AG04450 (cell line): Measurements from ENCODE around the gene RASSF10. TPM values are rescaled to one million over a fixed set of nuclear protein-coding genes. Genes with fewer than 3 reads are reported as not detected.

Experiments
- CTCF ChIA-PET: fragments of 300-600, 350-600 bp; formaldehyde crosslinking; extraction: SDS; loops from one replicate; lab custom pipeline; 2022; ENCODE audit warnings: antibody characterized with exemption, inconsistent platforms; lab: Charles Lee
- POLR2A ChIA-PET: fragments of 350-600 bp; formaldehyde crosslinking; extraction: SDS; loops from one replicate; lab custom pipeline; 2021; ENCODE audit warnings: antibody characterized with exemption, inconsistent platforms; lab: Yijun Ruan, JAX
- DNase-seq: peaks from one replicate; pipeline ENCODE4 v3.0.0-alpha.2; 2011; ENCODE audit warnings: low read depth, low spot score
- H3K27ac ChIP-seq: one replicate; pipeline ENCODE4 v1.5.1; 2012; ENCODE audit warnings: low read depth, low read length, control low read depth
- H3K27me3 ChIP-seq: one replicate; pipeline ENCODE4 v1.6.0; 2012; ENCODE audit warnings: low read length; ENCODE audit not compliant: control insufficient read depth, insufficient read depth
- H3K4me3 ChIP-seq: 2 replicates; pipeline ENCODE4 v1.5.1; 2011; ENCODE audit warnings: mild to moderate bottlenecking, low read depth, low read length, control low read depth
- H3K9me3 ChIP-seq: 2 replicates; pipeline ENCODE4 v1.5.1; 2012; ENCODE audit warnings: low read length; ENCODE audit not compliant: control insufficient read depth, insufficient read depth
- polyA plus RNA-seq: library from polyadenylated mRNA; depleted of rRNA; stranded (reverse); fragments of >200 nt; gene quantifications from 2 replicates; pipeline ENCODE4 v1.2.3, GENCODE V29; 2011
- TF ChIP-seq, protein P1 (sequence below): IDR thresholded peaks from 2 replicates; pipeline ENCODE4 v1.5.1; 2011; ENCODE audit warnings: low read depth, low read length, control low read depth, inconsistent platforms

The RASSF10 gene
- polyA plus RNA-seq, 1 experiment = not detected

DNA sequence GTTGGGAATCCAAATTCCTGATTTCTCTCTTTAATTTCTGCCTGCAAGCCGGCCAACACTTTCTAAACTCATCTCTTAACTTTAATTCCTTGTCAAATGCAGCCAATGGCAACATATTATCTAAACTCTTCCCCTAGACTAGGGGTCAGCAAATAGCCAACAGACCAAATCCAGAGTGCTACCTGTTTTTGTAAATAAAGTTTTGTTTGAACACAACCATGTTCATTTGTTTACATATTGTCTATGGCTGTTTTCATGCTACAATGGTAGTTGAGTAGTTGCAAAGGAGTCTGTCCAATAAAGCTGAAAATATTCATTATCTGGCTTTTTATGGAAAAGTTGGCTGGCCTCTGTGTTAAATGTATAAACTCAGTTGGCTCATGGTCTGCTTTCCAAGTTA lies 37.2 kb upstream of the RASSF10 start:
- DNase-seq = no peak
- H3K27me3 ChIP-seq = peaks cover 16% of the 10 kb centered on the region
- ChIA-PET CTCF (interaction anchor here (9.3 kb wide), 1 partner anchor 8 kb away, joined by 89 read pairs; no protein-coding TSS in a partner anchor), POLR2A (no interaction called here)
- H3K9me3 ChIP-seq = no peaks in the 10 kb centered on the region
- no peak overlapping the region for H3K4me3 ChIP-seq
- no peak overlapping the region for H3K27ac ChIP-seq
- TF ChIP-seq, protein P1, sequence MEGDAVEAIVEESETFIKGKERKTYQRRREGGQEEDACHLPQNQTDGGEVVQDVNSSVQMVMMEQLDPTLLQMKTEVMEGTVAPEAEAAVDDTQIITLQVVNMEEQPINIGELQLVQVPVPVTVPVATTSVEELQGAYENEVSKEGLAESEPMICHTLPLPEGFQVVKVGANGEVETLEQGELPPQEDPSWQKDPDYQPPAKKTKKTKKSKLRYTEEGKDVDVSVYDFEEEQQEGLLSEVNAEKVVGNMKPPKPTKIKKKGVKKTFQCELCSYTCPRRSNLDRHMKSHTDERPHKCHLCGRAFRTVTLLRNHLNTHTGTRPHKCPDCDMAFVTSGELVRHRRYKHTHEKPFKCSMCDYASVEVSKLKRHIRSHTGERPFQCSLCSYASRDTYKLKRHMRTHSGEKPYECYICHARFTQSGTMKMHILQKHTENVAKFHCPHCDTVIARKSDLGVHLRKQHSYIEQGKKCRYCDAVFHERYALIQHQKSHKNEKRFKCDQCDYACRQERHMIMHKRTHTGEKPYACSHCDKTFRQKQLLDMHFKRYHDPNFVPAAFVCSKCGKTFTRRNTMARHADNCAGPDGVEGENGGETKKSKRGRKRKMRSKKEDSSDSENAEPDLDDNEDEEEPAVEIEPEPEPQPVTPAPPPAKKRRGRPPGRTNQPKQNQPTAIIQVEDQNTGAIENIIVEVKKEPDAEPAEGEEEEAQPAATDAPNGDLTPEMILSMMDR = no peak

DNA sequence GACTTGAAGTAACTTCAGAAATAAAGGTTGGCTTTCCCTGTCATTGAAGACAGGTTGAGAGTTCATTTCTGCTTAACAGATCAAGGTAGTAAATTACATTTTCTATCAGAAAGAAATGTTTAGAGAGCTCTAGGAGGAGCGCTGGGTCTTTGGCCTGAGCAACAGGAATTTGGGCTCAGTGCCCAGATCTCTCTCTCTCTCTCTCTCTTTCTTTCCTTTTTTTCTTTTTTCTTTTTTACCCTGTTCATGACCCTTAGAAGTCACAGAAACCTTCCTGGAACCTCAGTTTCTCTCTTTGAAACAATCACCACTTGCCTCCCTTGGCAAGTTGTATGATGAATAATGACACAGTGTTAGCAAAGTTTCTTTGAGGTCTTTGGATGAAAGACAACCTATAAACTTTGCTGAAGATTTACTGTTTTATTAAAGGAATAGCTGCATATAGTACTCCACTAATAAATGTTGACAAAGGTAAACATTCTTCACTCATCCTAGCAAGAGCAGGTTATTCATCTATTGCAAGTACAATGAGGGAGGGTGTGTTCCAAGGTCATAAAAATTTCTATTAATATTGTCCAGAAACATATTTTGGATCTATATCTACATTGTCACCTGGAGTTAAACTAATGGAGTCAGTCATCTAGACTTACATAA lies 35.5 kb upstream of the RASSF10 start:
- TF ChIP-seq, protein P1 = no peak
- Histone ChIP-seq H3K27me3 (peaks cover 28% of the 10 kb centered on the region), H3K4me3 (no peak overlapping the region), H3K9me3 (no peaks in the 10 kb centered on the region), H3K27ac (no peak overlapping the region)
- ChIA-PET POLR2A (no interaction called here), CTCF (interaction anchor here (0.6 to 9.3 kb wide), 2 partner anchors 10 to 691 kb away, joined by 4 to 89 read pairs; no protein-coding TSS in a partner anchor)
- no peak for DNase-seq

DNA sequence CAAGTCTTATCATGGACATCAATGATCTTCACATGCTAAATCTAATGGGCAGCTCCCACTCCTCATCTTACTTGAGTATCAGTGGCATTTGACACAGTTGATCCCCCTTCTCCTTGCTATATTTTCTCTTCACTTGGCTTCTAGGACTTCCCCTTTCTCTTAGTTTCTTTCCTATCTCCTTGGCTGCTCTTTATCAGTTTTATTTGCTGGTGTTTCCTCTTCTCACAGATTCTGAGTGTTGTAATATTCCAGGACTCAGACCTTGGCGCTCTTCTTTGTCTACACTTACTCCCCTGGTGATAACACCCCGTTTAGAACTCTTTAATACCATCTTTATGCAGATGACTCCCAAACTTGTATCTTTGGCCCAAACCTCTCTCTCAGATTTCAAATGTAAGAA lies 33.9 kb upstream of the RASSF10 start:
- POLR2A ChIA-PET = no interaction called here
- Histone ChIP-seq H3K4me3 (no peak overlapping the region), H3K27me3 (peaks cover 32% of the 10 kb centered on the region), H3K27ac (no peak overlapping the region), H3K9me3 (no peaks in the 10 kb centered on the region)
- CTCF ChIA-PET = interaction anchor here (9.3 kb wide), 1 partner anchor 11 kb away, joined by 89 read pairs; no protein-coding TSS in a partner anchor
- no peak for DNase-seq
- TF ChIP-seq, protein P1 = no peak

DNA sequence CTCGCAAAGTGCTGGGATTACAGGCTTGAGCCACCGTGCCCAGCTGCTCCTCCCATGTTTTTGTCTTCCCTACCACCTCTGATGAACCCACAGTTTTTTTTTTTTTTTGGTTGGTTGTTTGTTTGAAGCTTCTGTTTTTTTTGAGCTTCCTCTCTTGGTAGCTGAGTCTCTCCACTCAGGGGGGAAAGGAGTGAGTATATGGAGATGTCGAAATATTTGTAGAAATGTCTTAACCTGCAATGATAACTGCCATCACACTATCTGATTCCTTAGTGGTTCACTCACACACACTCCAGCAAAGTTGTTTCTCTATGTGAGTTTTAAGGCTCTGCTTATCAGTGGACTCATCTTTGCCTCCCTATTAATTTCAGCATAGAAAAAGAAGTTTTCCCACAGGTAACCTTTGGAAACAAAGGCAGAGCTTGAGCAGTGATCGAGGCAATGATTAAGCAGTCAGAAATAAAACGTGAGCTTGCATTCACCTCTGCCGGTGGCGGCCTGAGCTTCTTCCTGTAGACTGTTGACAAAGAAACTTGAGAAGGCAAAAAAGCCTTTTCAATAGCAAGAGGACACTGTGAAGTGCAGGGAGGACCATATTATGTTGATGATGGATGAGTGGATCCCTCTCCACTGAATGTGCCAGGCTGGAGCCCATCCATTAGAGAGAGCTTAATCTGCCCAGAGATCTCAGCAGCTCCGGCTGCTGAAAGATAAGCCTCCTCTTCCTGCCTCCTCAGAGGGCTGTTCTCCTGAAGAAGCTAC lies 29.0 kb upstream of the RASSF10 start:
- CTCF ChIA-PET = interaction anchor here (0.6 to 9.3 kb wide), 4 partner anchors 12 to 374 kb away, joined by 3 to 89 read pairs (median 3); no protein-coding TSS in a partner anchor
- Histone ChIP-seq H3K27ac (no peak overlapping the region), H3K9me3 (no peaks in the 10 kb centered on the region), H3K4me3 (no peak overlapping the region), H3K27me3 (peaks cover 51% of the 10 kb centered on the region)
- DNase-seq = no peak
- POLR2A ChIA-PET = no interaction called here
- TF ChIP-seq, protein P1 = no peak
